Fibroblast of gingiva (primary cell): Measurements from ENCODE around the gene CDC42EP2.
"Not testable (repeated sequence)": the region's sequence is repeated elsewhere in the genome, so short reads cannot be mapped to it uniquely, and the experiment has no call there.

Experiments used
- DNase-seq: peaks from one replicate; pipeline ENCODE4 v3.0.0-alpha.2; 2011; ENCODE audit warnings: low read depth

The CDC42EP2 gene

DNA sequence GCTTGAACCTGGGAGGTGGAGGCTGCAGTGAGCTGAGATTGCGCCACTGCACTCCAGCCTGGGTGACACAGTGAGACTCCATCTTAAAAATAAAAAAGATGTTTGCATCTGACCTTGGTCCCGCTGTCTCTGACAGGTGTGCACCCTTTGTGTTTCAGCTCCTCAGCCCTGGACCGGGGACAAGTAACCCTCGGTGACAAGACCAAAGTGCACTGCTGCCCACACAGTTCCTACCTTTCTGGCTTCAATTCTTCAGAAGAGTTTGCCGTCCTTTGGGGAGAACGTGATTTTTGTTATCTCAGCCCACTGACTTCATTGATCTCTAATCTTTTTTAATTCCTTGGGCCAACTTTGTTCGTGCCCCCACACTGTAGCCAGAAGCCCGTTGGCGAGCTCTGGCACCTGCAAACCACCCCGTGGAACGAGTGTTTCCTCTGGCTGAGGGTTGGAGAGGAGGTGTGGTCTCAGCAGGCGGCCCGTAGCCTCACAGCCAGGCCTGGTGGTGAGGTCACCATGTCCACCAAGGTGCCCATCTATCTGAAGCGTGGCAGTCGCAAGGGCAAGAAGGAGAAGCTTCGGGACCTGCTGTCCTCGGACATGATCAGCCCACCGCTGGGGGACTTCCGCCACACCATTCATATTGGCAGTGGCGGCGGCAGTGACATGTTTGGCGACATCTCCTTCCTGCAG lies 5.9 kb downstream of the CDC42EP2 start:
- DNase-seq, result no peak

DNA sequence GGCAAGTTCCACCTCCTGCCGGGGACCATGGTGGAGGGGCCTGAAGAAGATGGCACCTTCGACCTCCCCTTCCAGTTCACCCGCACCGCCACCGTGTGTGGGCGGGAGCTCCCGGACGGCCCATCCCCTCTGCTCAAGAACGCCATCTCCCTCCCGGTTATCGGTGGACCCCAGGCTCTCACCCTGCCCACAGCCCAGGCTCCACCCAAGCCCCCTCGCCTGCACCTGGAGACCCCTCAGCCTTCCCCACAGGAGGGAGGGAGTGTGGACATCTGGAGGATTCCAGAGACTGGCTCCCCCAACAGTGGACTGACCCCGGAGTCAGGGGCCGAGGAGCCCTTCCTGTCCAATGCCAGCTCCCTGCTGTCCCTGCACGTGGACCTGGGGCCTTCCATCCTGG lies 6.4 kb downstream of the CDC42EP2 start:
- no peak for DNase-seq

- DNase-seq, result no peak
Observed at GRCh38 chr11:65321828-65322485, 7.3 kb downstream of the CDC42EP2 start.

DNA sequence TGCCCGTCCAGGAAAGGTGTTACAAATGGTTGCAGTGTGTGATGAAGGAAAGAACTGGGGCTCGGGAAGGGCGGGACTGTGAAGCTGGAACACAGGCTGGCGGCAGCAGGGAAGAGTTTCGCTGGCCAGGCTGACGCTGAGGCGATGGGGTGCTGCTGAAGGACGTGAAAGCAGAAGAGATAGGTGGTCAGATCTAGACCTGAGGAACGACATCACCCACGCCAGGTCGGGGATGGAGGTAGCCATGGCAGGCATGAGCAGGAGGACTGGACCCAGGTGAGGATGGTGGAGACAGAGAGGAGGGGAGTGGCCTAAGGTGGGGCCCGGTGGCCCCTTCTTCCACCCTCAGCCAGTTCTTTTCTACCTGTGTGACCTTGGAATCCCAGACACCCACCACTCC lies 9.1 kb downstream of the CDC42EP2 start:
- no peak for DNase-seq

DNA sequence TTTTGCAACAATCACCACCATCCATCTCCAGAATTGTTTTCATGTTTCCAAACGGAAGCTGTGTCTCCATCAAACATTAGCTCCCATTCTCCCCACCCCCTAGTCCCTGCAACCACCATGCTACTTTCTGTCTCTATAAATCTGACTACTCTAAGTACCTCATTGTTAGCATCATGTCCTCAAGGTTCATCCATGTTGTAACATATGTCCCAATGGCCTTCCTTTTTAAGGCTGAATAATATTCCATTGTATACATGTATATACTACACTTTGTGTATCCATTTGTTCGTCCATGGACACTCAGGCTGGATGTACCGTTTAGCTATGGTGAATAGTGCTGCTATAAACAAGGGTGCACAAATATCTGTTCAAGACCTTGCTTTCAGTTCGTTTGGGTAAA lies 10.8 kb downstream of the CDC42EP2 start:
- no peak for DNase-seq

DNA sequence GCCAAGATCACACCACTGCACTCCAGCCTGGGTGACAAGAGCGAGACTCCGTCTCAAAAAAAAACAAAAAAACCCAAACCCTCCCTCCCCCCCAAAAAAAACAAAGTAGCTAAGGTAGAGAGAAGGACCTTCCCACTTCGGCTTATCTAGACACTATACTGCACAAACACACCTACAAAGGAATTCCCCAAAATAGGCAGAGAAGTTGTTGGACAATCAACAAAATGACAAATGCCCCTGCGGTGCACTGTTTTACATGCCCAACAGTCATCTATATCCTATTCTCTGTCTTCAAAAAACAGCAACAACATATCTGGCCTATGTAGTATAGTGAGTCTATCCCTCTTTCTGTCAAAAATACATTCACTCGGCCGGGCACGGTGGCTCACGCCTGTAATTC lies 12.4 kb downstream of the CDC42EP2 start:
- no peak for DNase-seq

DNA sequence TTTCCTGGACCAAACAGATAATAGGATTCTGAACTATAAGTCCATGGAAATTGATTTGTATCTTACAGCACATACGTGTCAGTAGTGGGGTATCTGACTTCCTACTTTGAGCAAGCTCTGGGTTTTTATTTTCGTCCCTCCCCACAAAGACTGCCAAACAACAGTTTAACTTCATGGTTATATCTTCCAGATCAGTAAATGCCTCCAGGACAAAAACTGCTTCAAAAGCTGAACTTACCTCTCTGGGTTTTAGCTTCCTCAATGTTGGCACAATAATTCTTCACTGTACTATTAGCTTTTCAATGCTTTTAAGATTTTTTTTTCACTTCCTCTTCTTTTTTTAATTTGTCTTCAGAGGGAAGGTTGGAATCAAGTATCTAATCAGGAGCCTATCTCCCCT lies 14.8 kb downstream of the CDC42EP2 start:
- DNase-seq, result no peak

DNA sequence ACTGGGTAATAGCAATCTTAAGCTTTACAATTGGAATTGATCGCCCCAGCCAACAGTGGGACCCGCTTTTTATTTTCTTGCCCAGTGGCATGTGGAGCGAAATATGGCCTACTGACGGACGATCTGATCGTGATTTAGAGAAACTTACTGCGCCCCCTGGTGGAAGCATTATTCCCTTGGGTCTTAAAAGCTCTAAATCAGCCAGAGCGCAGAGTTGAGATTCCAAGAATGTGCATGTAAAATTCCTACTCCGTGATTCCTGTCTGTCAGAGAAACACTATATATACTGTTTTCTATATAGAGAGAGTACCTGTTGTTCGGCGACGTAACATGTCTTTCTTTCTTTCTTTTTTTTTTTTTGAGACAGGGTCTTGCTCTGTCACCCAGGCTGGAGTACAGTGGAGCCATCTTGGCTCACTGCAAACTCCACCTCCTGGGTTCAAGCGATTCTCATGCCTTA lies 15.3 kb downstream of the CDC42EP2 start:
- DNase-seq, result peak; percentile 82

GRCh38 chr11:65330544-65330943 lies 15.9 kb downstream of the CDC42EP2 start:
- no peak for DNase-seq

DNA sequence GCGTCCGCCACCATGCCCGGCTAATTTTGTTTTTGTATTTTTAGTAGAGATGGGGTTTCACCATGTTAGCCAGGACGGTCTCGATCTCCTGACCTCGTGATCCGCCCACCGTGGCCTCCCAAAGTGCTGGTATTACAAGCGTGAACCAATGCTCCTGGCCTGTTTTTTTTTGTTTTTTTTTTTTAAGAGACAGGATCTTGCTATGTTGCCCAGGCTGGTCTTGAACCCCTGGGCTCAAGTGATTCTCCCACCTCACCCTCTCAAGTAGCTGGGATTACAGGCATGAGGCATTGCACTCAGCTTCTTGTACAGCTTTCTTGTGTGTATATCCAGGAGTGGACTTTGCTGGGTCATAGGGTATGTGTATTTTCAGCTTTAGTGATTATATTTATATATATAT lies 17.9 kb downstream of the CDC42EP2 start:
- DNase-seq, result not testable (repeated sequence)

DNA sequence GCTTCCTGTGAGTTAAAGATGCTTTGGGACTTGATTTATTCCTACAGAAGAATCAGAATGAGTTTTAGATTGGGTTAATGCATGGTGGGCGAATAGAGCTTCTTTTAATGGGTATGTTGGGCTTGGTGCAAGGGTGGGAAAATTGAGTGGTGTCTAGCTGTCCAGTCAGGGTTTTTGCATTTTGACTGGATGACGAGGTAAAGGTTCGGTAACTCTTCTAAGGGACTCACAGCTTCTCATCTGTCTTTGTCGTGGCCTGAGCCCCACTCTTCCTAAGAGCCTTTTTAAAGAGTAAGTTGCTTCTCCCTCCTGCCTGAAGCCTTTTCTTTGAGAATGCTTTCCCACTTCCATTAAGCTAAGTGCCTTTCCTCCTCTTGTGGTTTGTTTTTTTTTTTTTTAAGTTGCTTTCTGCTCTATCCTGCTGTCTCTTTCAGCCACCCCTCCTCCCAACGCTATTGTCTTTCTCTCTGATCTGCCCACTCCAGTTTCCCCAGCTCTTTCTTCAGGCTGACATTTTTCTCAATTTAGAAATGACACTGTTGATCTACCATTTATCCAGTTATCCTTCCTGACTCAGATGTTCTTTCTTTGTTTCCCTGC lies 20.1 kb downstream of the CDC42EP2 start:
- no peak for DNase-seq

DNA sequence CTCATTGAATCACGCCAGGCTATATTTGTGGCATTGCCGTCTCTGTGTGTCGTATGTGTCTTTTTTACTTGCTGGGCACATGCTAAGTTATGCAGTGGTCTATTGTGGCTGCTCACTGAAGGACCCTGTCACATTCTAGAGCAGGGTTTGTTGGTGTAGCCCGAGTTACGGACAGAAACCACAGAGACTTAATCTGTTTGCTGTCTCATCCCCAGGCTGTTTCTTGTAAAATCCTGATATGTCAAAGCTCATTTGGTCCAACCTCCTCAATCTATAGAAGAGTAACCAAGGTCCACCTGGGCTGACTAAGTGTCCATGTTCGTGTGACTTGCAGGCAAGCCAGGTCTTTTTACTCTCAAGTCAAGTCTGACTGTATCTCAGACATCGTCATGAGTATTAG lies 24.0 kb downstream of the CDC42EP2 start:
- no peak for DNase-seq

DNA sequence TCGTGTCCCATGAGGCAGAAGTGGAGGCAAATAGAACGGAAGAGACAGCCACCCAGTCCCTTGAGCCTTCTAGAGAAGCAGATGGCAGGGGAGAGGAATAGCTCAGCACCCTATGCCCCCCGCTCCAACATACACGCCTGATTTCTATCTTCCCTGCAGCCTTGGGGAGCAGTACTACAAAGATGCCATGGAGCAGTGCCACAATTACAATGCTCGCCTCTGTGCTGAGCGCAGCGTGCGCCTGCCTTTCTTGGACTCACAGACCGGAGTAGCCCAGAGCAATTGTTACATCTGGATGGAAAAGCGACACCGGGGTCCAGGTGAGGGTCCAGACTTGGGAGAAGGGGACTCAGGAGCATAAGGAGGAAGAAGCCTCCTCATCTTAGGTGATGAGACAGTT lies 25.6 kb downstream of the CDC42EP2 start:
- no peak for DNase-seq

- DNase-seq, result no peak
Observed at GRCh38 chr11:65341856-65342255, 27.2 kb downstream of the CDC42EP2 start.

- DNase-seq, result no peak
Observed at GRCh38 chr11:65351511-65351910, 36.8 kb downstream of the CDC42EP2 start.

- DNase-seq, result no peak
Observed at GRCh38 chr11:65352783-65353182, 38.1 kb downstream of the CDC42EP2 start.

GRCh38 chr11:65353376-65353775 lies 38.7 kb downstream of the CDC42EP2 start:
- no peak for DNase-seq

DNA sequence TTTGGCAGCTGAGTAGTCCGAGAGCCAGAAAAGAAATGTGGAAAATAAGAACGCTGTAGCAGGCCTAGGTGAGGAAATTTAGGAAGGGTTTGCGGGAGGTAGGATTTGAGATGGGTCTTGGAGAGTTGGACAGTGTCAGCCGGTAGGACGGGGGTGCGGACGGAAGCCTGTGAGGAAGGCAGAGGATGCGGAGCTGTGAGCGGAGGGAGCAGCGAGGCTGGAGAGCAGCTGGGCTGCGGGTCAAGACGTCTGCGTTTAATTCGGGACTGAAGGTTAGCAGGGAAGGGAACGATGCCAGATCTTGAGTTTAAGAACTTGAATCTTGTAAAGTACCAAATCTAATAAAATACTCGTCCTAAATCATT lies 39.2 kb downstream of the CDC42EP2 start:
- DNase-seq, result no peak

DNA sequence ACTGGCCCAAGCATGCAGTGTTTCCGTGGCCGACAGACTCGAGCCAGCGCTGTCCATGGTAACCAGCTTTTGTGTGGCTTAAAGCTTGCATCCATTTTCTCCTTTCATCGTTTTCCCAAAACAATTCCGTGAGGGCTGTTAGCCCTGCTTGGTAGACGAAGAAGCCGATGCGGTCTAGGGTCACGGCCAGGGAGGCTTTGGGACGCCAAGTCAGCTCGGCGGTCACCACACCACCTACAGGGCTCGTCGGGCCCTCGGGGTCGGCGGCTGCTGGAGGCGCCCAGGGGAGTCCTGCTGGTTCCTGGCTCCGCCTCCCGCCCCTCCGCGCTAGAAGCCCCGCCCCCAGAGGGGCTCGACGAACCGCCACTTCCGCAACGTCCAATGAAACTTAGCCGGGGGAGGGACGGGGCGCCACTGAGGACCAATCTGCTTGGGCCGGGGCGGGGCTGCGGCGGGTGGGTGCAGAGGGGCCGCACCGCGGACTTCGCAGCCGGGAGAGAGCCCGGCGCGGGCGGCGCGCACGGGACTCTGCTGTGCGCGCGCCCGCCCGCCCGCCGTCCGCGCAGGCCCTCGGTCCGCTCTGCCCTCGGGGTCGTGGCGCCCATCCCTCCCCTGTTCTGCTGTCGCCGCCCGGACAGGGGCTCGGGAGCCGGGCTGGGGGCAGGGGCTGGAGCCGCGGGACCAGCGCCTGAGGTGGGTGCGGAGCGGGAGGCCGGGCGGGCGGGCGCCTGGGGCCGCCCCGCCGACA lies 39.8 kb downstream of the CDC42EP2 start, which contains the start of gene TIGD3:
TSS of gene TIGD3 (plus strand) at position 487 of the 748 bp plus-strand sequence. CDS start 1,058 bp downstream, outside the sequence.
- DNase-seq, result peak; percentile 91

GRCh38 chr11:65355013-65355775 lies 40.5 kb downstream of the CDC42EP2 start:
- no peak for DNase-seq

DNA sequence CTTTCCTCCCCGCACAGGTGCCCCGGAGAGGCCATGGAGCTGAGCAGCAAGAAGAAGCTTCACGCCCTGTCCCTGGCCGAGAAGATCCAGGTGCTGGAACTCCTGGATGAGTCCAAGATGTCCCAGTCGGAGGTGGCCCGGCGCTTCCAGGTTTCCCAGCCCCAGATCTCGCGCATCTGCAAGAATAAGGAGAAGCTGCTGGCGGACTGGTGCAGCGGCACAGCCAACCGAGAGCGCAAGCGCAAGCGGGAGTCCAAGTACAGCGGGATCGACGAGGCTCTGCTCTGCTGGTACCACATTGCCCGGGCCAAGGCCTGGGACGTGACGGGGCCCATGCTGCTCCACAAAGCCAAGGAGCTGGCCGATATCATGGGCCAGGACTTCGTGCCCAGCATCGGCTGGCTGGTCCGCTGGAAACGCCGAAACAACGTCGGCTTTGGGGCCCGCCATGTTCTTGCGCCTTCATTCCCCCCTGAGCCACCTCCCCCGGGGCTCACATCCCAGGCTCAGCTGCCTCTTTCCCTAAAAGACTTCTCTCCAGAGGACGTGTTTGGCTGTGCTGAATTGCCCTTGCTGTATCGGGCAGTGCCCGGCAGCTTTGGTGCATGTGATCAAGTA lies 41.2 kb downstream of the CDC42EP2 start:
- peak; percentile 40 for DNase-seq
